Common myeloid progenitor, CD34-positive (primary cell): ENCODE results near the gene NPAS3.

ENCODE experiments used
- CTCF ChIA-PET: fragments of 350-600 bp; sonication (Branson Sonifier 250); formaldehyde crosslinking; loops from one replicate; lab custom pipeline; 2021; ENCODE audit warnings: antibody characterized with exemption; lab: Charles Lee
- POLR2A ChIA-PET: fragments of 350-600 bp; sonication (Branson Sonifier 250); formaldehyde crosslinking; loops from one replicate; lab custom pipeline; 2021; ENCODE audit warnings: antibody characterized with exemption; lab: Charles Lee
- DNase-seq, 3 donors: peaks; one replicate each; pipeline versions ENCODE4 v3.0.0 to v3.0.0-alpha.2; 2013
- H3K27ac ChIP-seq, 2 experiments: 1 replicate in 1 of 2; 2 replicates in 1 of 2; pipeline ENCODE4 v1.7.0; 2013; ENCODE audit warnings: inconsistent platforms in 2 of 2, low read length in 2 of 2, mild to moderate bottlenecking in 2 of 2, low read depth in 1 of 2, moderate library complexity in 1 of 2; ENCODE audit not compliant: severe bottlenecking in 2 of 2, insufficient read depth in 1 of 2, poor library complexity in 1 of 2
- H3K27me3 ChIP-seq, 5 experiments: replicated peaks in 2 of 5; 1 replicate in 3 of 5; 2 replicates in 2 of 5; pipeline versions ENCODE4 v1.6.1 to v1.7.0; 2013; ENCODE audit warnings: low read length in 4 of 5, mild to moderate bottlenecking in 2 of 5, moderate library complexity in 2 of 5, inconsistent platforms in 1 of 5; ENCODE audit not compliant: insufficient read depth in 5 of 5, control insufficient read depth in 4 of 5
- H3K36me3 ChIP-seq, 4 experiments: 1 replicate in 2 of 4; 2 replicates in 2 of 4; pipeline versions ENCODE4 v1.6.1 to v1.7.0; 2013; ENCODE audit warnings: low read length in 3 of 4, control low read depth in 1 of 4, mild to moderate bottlenecking in 1 of 4; ENCODE audit not compliant: control insufficient read depth in 4 of 4, insufficient read depth in 4 of 4
- H3K4me1 ChIP-seq, 4 experiments: 1 replicate in 3 of 4; 2 replicates in 1 of 4; pipeline versions ENCODE4 v1.6.1 to v1.7.1; 2013; ENCODE audit warnings: low read length in 3 of 4, mild to moderate bottlenecking in 3 of 4, control low read depth in 1 of 4, inconsistent platforms in 1 of 4, moderate library complexity in 1 of 4; ENCODE audit not compliant: control insufficient read depth in 4 of 4, insufficient read depth in 4 of 4; ENCODE audit errors: control extremely low read depth in 1 of 4
- H3K4me3 ChIP-seq, 7 experiments: 1 replicate in 4 of 7; 2 replicates in 3 of 7; pipeline versions ENCODE4 v1.5.1 to v1.7.0; 2013; ENCODE audit warnings: mild to moderate bottlenecking in 7 of 7, low read length in 6 of 7, moderate library complexity in 6 of 7, inconsistent platforms in 2 of 7, low read depth in 2 of 7, control low read depth in 1 of 7; ENCODE audit not compliant: insufficient read depth in 4 of 7, control insufficient read depth in 1 of 7; ENCODE audit errors: extremely low read depth in 1 of 7
- H3K9me3 ChIP-seq, 5 experiments: 1 replicate in 4 of 5; 2 replicates in 1 of 5; pipeline versions ENCODE4 v1.6.1 to v1.7.1; 2013; ENCODE audit warnings: low read length in 4 of 5, mild to moderate bottlenecking in 2 of 5, inconsistent platforms in 1 of 5, low read depth in 1 of 5, moderate library complexity in 1 of 5; ENCODE audit not compliant: control insufficient read depth in 4 of 5, insufficient read depth in 2 of 5; ENCODE audit errors: control extremely low read depth in 1 of 5
- WGBS: methylation state at CpG from one replicate; pipeline ENCODE4 v1.1.5; 2013; ENCODE audit not compliant: insufficient coverage; 5-methylcytosine and 5-hydroxymethylcytosine counted together

Gene NPAS3

DNA sequence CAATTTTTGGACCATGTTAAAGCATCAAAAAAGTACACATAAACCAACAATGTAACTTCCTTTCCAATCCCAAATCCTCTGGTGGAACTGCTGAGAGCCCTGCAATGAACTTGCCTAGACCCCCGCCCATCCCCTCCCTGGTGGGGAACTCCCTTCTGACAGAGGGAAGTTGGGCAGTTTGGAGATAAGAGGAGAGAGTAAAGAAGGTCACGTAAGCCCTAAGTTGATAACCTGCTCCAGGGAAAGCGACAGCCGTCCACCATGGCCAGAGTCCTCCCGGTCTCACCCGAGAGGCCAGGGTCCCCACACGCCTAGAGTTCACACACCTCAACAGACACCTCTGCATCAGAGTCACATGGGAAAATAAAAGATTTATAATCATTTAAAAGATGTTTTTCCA lies 873.5 kb downstream of the NPAS3 start:
- H3K36me3 ChIP-seq: no peaks in the 10 kb centered on the region
- ChIA-PET POLR2A (no interaction called here), CTCF (no interaction called here)
- no peaks in the 10 kb centered on the region for H3K9me3 ChIP-seq
- peaks cover 0 to 7% (median 0%) of the 10 kb centered on the region in 4 experiments for H3K4me1 ChIP-seq
- peak overlapping the region in 1 of 2 experiments; percentile 50 for H3K27ac ChIP-seq
- no CpG with 5 or more reads among the region's 7 CpGs for WGBS
- DNase-seq: peak; percentile 46 to 79 (median 64)
- H3K27me3 ChIP-seq: peaks cover 0 to 2% (median 0%) of the 10 kb centered on the region in 5 experiments
- H3K4me3 ChIP-seq: no peak overlapping the region

DNA sequence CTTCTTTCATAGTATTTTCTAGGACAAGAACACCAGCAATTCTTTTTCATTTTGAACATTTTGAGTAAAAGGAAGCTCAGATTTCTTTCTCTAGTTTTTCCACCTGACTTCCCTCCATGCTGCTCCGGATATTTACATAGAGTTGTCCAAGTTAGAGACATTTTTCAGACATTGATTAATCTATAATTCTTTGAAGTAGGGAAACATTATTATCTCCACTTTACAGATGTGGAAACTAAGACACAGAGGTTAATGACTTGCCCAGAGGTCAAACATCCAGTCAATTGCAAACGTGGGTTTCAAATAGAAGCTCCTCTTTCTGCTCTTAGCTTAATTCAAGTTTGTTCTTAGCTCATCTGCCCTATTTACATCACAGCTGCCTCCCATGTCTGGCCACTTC lies 873.9 kb downstream of the NPAS3 start:
- no peak for DNase-seq
- Histone ChIP-seq H3K27me3 (peaks cover 0 to 2% (median 0%) of the 10 kb centered on the region in 5 experiments), H3K4me1 (peaks cover 0 to 7% (median 0%) of the 10 kb centered on the region in 4 experiments), H3K27ac (no peak overlapping the region), H3K9me3 (no peaks in the 10 kb centered on the region), H3K36me3 (no peaks in the 10 kb centered on the region), H3K4me3 (no peak overlapping the region)
- ChIA-PET POLR2A (no interaction called here), CTCF (interaction anchor here (0.6 kb wide), 1 partner anchor 514 kb away, joined by 3 read pairs; no protein-coding TSS in a partner anchor)
- WGBS: 54% methylated on average over 1 of the region's 2 CpGs

DNA sequence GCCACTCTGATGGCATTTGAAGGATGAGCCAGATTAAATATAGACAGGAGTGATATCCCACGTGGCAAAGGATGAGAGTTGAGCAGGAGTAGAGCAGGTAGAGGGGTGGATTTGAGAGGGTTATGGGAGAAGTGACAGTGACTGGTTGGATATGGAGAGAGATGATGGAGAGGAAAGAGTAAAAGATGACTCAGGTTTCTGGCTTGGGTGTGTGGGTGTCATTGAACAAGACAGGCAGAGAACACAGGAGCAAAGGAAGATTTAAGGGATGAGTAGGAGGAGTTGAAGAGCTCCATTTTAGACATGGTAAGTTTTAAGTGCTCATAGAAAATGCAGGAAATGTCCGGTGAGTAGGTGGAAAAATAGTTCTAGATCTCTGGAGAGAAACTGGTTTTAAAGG lies 875.3 kb downstream of the NPAS3 start:
- H3K4me3 ChIP-seq: no peak overlapping the region

DNA sequence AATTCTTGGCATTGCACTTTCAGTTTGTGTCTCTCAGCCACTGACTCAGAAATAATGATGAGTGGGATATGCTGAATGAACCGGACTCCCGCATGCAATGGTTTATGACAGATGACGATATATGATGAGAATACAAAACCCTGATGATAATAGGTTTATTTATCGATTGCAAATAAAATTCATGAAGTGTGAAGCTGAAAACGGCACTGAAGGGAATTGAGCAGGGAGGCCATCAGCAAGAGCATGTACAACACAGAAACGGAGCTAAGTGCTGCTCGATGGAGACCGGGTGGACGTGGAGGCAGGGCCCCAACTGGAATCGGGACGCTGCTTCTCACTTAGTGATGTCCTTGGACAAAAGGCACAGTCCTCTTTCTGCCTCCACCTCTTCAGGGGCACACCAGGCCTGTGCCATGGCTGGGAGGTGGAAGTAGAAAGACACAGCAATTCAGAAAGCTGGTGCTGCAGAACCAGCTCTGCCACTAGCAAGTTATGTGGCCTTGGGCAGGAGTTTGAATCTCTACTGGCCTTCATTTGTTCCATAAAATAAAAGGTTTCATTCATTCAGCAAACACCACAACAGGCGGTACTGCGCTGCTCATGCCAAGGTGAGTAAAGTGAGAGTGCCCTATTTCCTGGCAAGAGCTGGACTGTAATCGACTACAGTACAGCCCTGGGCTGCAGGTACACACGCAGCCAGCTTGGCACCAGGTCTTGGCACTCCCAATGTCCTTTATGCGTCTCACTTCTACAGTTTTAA lies 895.2 kb downstream of the NPAS3 start:
- ChIA-PET CTCF (interaction anchor here (1.4 to 21.5 kb wide), 3 partner anchors 10 to 489 kb away, joined by 3 to 351 read pairs (median 4); no protein-coding TSS in a partner anchor), POLR2A (no interaction called here)
- peaks cover 0 to 4% (median 0%) of the 10 kb centered on the region in 4 experiments for H3K4me1 ChIP-seq
- no peaks in the 10 kb centered on the region for H3K27me3 ChIP-seq
- no peak overlapping the region for H3K4me3 ChIP-seq
- 86% methylated on average over 12 of the region's 16 CpGs for WGBS
- no peak for DNase-seq
- H3K36me3 ChIP-seq: no peaks in the 10 kb centered on the region
- H3K9me3 ChIP-seq: peaks cover 0 to 2% (median 0%) of the 10 kb centered on the region in 5 experiments
- no peak overlapping the region for H3K27ac ChIP-seq

More for the DNA sequence above, 875.3 kb downstream of the NPAS3 start:
- no peaks in the 10 kb centered on the region for H3K36me3 ChIP-seq
- no peaks in the 10 kb centered on the region for H3K9me3 ChIP-seq
- peaks cover 0 to 7% (median 0%) of the 10 kb centered on the region in 4 experiments for H3K4me1 ChIP-seq
- H3K27ac ChIP-seq: no peak overlapping the region
- DNase-seq: no peak
- ChIA-PET CTCF (no interaction called here), POLR2A (no interaction called here)
- H3K27me3 ChIP-seq: peaks cover 0 to 2% (median 0%) of the 10 kb centered on the region in 5 experiments
- WGBS: 93% methylated on average over 2 of the region's 2 CpGs

DNA sequence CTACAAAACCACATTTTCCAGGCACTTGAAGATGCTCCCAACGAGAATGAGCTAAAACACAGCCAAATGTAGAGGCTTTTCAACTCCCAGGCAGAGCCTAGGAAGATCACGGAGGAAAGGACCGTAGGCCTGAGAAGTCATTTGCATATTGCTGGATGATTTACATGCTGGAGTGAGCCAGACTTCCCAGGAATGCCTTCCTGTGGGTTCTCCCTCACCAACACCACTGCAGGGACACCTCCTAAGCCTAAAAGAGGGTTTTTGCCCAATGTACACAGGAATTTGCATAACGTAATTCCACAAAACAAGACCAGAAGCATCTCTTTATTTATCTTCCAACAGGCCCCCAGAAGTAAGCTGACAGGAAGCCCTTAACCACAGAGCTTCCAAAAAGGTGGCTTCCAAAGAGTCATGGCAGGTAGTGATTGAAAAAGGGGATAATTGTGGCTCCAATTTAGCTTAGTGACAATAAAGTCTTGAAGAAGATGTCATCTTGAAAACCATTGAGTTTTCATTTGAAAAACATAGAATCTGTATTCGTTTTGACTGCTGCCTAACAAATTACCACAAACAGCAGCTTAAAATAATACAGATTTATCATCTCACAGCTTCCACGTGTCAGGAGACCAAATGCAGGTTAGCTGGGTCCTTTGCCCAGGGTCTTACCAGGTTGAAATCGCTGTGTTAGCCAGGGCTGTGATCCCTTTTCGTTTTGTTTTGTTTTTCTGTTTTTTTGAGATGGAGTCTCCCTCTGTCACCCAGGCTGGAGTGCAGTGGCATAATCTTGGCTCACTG lies 896.0 kb downstream of the NPAS3 start:
- CTCF ChIA-PET: interaction anchor here (1.3 to 21.5 kb wide), 4 partner anchors 9 to 488 kb away, joined by 3 to 351 read pairs (median 4); no protein-coding TSS in a partner anchor
- POLR2A ChIA-PET: interaction anchor here (0.5 kb wide), 1 partner anchor 40 kb away, joined by 3 read pairs; no protein-coding TSS in a partner anchor
- Histone ChIP-seq H3K27me3 (no peaks in the 10 kb centered on the region), H3K27ac (no peak overlapping the region), H3K9me3 (peaks cover 0 to 2% (median 0%) of the 10 kb centered on the region in 5 experiments), H3K4me1 (peaks cover 0 to 4% (median 0%) of the 10 kb centered on the region in 4 experiments), H3K4me3 (no peak overlapping the region), H3K36me3 (no peaks in the 10 kb centered on the region)
- peak in 1 of 3 donors; percentile 21 for DNase-seq
- whole genome bisulfite sequencing: 95% methylated on average over 6 of the region's 8 CpGs

DNA sequence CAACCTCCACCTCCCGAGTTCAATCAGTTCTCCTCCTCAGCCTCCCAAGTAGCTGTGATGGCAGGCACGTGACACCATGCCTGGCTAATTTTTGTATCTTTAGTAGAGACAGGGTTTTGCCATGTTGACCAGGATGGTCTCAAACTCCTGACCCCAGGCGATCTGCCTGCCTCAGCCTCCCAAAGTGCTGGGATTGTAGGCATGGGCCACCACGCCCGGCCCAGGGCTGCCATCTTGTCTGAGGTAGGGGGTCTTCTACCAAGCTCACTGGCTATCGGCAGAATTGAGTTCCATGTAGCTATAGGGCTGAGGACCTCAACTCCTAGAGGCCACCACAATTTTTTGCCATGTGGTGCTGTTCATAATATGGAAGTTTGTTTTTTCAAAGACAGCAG lies 896.6 kb downstream of the NPAS3 start:
- POLR2A ChIA-PET: interaction anchor here (0.5 to 1.2 kb wide), 2 partner anchors 15 to 41 kb away, joined by 3 read pairs; no protein-coding TSS in a partner anchor

More for the DNA sequence above, 896.6 kb downstream of the NPAS3 start:
- peaks cover 0 to 2% (median 0%) of the 10 kb centered on the region in 5 experiments for H3K9me3 ChIP-seq
- H3K4me3 ChIP-seq: no peak overlapping the region
- 100% methylated on average over 6 of the region's 6 CpGs for WGBS
- CTCF ChIA-PET: interaction anchor here (1.3 to 21.5 kb wide), 3 partner anchors 42 to 487 kb away, joined by 3 to 351 read pairs (median 3); no protein-coding TSS in a partner anchor
- no peaks in the 10 kb centered on the region for H3K27me3 ChIP-seq
- peaks cover 0 to 4% (median 0%) of the 10 kb centered on the region in 4 experiments for H3K4me1 ChIP-seq
- H3K27ac ChIP-seq: no peak overlapping the region
- no peak for DNase-seq
- no peaks in the 10 kb centered on the region for H3K36me3 ChIP-seq
